T47D (cell line): ENCODE measurements around the gene APOL4.
A peak's percentile ranks its signal among the peaks of the same experiment; 100 is the strongest.
"Not testable (repeated sequence)": the region's sequence is repeated elsewhere in the genome, so short reads cannot be mapped to it uniquely, and the experiment has no call there.

Experiments
- DNase-seq, 2 experiments: peaks; one replicate each; pipeline versions ENCODE4 v3.0.0 to v3.0.0-alpha.2; 2011 to 2012; ENCODE audit warnings: low read depth in 1 of 2, low spot score in 1 of 2
- JUND ChIP-seq: IDR thresholded peaks from 2 replicates; pipeline ENCODE4 v1.6.1; 2012; ENCODE audit warnings: low read depth
- in situ Hi-C: cut with HindIII; loops from 2 replicates; pipeline ENCODE4 v1.10.0; 2016; ENCODE audit warnings: low sequenced_read_pairs, low pct_unique_long_range_greater_than_20kb

APOL4 gene, protein sequence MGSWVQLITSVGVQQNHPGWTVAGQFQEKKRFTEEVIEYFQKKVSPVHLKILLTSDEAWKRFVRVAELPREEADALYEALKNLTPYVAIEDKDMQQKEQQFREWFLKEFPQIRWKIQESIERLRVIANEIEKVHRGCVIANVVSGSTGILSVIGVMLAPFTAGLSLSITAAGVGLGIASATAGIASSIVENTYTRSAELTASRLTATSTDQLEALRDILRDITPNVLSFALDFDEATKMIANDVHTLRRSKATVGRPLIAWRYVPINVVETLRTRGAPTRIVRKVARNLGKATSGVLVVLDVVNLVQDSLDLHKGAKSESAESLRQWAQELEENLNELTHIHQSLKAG

DNA sequence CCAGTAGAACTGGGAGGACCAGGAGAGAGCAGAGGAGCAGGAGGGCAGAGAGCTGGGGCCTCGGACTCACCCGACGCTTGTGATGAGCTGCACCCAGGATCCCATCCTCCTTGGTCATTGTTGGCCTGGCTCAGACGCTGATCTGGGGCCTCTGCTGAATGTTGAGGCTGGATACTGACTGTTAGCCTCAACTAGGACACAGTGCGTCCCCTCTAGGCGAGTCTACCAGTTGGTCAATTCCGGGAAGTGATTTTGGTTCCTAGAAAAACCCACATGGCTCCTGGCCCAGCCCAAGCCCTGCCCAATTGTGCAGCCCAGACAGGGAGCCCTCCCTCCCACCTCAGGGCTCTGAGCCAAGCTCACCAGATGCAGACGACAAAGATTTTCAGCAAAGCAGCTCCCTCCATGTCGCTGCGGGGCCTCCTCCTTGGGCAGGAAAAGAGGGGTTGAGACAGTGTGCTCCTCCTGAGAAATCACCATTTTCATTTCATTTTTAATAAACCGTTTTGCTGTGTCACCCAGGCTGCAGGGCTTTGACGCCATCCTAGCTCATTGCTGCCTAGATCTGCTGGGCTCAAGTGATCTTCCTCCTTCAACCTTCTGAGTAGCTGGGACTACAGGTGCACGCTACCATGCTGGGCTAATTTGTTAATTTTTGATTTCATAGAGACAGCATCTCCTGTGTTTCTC, at the start of gene APOL4:
Gene APOL4 (minus strand): TSS at position 180 of the 690 bp plus-strand sequence. CDS start 75 bp downstream, at position 105.
- in situ Hi-C loops = no loop called here
- DNase-seq = no peak

DNA sequence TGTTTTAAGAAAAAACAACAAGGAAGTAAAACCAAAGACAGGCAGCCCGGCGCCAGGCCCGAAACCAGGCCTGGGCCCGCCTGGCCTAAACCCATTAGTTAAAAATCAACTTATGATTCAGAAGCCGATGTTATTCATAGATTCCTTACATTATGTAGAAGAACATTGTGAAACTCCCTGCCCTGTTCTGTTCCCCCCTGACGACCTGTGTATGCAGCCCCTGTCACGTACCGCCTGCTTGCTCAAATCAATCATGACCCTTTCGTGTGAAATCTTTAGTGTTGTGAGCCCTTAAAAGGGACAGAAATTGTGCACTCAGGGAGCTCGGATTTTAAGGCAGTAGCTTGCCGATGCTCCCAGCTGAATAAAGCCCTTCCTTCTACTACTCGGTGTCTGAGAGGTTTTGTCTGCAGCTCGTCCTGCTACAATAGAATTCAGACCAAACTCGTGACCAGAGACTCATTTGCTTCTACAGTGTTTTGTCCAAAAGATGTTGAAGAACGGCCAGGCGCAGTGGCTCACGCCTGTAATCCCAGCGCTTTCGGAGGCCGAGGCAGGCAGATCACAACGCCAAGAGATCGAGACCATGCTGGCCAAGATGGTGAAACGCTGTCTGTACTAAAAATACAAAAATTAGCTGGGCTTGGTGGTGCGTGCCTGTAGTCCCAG, 48.8 kb upstream of the APOL4 start:
- in situ Hi-C loops, DNase-seq: not testable (repeated sequence)

More for the DNA sequence above, at the start of gene APOL4:
- TF ChIP-seq JUND = no peak

DNA sequence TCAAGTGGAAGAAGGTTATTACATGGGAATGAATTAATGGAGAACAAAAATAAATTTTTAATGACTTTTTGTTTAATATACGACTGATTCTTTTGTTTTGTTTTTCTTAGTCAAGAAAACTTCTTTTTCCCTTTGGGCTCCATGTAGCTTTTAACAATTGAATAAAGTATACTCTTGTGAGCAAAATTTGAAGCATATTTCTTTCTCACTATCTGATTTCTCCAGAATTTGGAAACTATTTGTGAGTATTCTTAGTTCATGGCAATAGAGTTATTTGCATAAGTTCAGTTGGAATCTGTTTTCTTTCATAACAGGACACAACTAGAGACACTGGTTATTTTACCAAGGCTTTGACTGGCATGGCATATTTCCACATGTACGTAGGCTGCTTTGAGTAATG, 47.6 kb upstream of the APOL4 start:
- DNase-seq = no peak
- in situ Hi-C loops = no loop called here
- no peak for TF ChIP-seq JUND

DNA sequence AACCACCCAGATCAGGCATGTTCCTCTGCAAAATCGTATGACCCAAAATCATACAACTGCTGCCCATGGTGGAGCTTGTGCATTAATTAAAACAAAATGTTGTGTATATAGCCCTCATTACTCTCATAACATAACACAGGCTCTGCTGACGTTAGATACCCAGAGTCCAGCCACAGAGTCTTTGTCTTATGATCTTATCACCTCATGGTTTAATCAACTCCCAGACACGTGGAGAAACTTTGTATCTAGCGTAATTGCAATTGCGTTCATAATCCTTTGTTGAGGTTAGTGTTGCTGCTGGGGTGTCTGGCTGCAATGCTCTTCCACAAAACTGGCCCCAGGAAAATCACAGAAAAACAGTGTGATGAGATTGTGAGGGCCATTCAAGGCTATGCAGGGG, 46.3 kb upstream of the APOL4 start:
- DNase-seq = no peak
- no peak for TF ChIP-seq JUND
- in situ Hi-C loops = no loop called here

DNA sequence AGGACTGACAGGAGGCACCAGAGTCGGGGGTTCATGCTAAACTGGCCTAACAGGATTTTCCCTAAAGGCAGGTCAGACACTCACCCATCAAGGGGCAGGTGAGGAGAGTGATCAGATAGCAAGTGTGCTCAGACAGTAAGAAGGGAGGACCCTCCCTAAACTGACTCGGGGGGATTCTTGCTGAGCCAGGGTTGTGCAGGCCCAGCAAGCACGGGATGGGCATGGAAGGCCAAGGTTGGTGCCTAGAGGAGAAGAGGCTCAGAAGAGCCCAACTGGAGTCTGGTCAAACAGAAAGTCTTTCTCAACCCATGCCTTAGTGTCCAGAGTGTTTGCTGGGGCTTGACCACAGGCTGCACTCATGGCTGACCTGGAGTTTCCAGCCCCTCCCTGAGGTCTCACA, 45.1 kb upstream of the APOL4 start:
- in situ Hi-C loops = no loop called here
- DNase-seq = no peak
- no peak for TF ChIP-seq JUND

DNA sequence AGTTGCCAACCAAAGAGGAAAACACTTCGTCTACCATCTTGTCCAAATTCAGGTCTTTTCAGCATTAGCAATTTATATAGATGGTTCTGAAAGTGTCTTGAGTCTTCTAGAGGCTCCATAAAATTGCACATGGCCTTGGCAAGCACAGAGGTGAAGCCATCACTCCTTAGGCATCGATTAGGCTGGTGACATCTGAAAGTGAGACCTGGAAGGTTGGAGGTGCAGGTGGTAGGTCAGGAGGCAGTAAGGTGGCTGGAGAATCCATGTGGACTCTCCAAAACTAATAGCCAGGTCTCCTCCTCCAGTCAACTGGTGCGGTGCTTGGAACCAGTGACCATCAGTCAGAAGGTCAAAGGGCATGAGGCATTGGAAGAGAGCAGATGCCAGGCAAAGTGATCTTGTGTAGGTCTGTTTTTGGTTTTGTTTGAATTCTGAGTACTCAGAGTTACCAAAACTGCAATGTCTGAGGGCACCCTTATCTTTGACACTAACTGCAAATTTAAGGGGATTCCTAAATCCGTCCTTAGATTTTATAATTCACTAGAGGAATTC, 44.3 kb upstream of the APOL4 start:
- in situ Hi-C loops = no loop called here
- no peak for DNase-seq
- TF ChIP-seq JUND = no peak

DNA sequence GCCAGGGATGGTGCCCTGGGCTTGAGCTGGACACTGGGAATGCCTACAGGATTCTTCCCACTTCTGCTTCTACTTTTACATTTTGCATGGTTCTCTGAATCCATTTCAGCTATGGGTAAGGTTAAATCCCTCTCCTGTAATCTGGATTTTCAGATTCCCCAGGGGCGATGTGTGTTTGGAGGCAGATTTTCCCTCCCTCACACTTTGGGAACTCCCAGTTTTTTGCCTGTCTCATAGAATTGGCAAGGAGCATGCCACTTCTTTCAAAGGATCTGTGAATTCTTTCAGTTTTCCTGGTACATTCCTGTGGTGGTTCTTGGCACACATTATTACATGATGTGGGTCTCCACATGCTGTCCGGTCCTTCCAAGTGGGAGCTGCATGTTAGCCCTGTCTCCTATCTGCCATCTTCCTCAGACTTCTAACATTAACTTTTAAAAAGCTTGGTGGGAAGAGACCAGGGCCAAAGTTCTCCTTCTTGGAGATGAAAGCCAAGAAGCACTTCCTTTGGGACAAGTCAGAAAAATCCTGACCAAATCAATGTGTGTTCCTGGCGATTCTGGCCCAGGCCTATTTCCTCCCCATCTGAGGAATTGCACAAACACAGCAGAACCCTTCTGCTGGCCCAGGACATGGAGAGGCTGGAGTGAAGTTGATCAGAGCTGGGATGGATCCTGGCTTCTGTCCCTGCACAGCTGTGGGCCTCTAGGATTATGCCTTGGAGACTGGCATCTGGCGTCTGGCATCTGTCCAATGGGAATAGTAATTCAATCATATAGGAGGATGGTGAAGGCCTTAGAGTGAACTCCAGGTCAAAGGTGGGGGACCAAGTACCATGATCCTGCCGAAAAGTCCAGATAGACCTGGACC, 43.1 kb upstream of the APOL4 start:
- DNase-seq = no peak
- TF ChIP-seq JUND = no peak
- in situ Hi-C loops = no loop called here

DNA sequence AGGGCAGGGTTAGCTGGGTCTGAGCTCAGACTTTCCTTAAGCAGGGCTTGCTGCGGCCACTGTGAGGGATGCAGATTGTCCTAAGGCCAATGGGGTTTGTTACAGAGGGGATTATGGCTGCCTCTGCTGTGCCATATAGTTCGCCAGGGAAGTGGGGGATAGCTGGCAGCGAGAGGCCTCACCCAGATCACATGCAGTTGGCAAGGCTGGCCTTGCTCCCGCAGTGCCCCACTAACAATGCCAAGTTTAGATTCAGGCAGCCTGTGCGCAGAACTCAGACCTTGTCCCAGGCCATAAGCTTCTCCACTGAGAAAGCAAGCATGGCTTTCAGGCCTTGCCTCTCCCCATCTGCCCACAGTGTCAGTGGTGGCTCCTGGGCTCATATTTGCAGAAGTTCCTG, 42.4 kb upstream of the APOL4 start:
- in situ Hi-C loops = no loop called here
- no peak for DNase-seq
- no peak for TF ChIP-seq JUND

DNA sequence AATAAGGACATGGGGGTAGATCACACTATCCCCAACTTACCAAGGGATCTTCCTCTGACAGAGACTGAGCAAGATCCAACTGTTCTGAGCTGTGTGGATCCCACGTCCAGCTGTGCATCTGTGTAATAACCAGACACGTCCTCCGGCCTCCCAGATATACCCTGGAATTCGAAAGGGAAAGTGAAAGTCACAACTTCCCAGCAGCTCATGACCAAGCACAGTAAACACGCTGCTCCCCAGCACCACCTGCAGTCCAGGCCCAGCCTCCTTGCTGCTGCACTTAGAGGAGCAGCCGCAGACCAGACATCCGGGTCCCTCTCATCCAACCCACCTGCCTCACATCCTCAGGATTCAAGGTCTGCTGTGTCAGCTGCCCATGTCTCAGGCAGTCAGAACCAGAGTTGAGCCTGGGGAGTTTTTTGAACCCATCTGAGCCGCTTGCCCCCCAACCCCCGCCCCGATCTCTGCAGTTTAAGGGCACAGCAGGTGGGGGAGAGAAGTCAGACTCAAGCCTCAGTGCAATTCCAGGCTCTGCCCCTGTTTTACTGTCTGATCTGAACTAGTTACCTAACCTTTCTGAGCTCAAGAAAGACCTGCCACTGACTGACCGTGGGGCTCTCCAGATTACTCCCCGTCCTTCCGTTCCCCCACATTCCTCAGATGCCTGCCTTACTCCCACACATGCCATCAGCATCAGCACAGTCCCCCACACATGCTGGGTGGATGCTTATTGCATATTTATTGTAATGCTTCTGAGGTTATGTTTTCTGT, 38.0 kb upstream of the APOL4 start, which contains the start of gene APOL2:
Gene APOL2 (minus strand): TSS at position 127 of the 771 bp plus-strand sequence. CDS start 6,365 bp downstream, outside the sequence.
- peak; percentile 63 to 92 for DNase-seq
- in situ Hi-C loops = no loop called here
- no peak for TF ChIP-seq JUND

DNA sequence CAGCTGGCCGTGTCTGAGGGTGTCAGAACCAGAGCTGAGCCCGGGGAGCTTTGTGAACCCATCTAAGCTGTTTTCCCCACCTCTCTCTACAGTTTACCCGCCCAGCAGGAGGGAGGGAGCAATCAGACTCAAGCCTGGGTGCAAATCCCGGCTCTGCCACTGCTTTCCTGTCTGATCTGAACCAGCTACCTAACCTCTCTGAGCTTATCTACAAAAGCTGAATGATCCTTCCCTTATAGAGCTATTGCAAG, 37.5 kb upstream of the APOL4 start:
- in situ Hi-C loops = no loop called here
- DNase-seq = no peak
- TF ChIP-seq JUND = no peak

DNA sequence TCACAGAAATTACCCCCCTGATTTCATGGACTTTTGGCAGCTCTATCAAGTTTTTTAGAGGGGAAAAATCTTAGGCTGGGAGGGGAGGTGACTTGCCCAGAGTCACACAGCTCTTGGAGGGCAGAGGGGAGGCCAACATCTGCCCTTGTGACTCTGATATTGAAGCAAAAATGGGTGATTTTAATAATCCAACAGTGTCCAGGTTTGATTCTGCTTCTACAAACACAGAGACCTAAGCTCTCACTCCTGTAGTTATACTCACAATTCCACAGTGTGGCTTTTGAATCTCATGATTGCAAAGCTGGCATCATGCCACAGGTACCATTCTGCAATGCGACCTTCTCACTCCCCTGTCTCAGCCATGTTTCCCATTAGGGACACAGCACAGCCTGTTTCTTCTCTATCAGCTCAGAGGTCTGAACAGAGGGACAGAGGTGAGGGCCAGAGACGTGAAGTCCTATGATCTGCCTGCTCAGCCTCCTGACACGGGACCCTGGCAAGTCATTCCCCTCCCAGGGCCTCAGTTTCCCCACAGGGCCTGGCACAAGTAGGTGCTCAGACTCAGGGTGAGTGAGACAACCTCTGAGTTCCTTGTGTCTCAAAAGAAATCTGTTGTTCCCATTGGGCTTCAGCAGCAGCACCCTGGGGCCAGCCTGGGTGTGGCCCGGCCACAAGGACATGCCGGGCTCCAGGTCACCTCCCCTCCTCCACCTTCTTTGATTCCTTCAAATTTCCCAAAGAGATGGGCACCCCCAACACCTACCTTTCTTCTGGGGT, 37.0 kb upstream of the APOL4 start:
- no peak for DNase-seq
- in situ Hi-C loops = no loop called here
- TF ChIP-seq JUND = no peak
